Measurements from ENCODE around the gene GLS. TPM values are rescaled to one million over a fixed set of nuclear protein-coding genes. Genes with fewer than 3 reads are reported as not detected.

GLS gene
- total and polyA plus RNA-seq, 9 of the 15 experiments (the other 6 are each of a cell fraction or from before 2014, with no cell fraction given), result 13.7 to 77.5 (median 48.2) TPM

GRCh38 chr2:191001624-191002023 is 121.0 kb downstream of the GLS start:
- Histone ChIP-seq H3K27ac (ENCODE audit: extremely low read depth, low read depth, low read length) (no peak overlapping the region), H2AFZ (ENCODE audit: low read depth, low read length) (no peak overlapping the region), H3K79me2 (ENCODE audit: control insufficient read depth, insufficient read depth, low read length) (no peaks in the 10 kb centered on the region), H3K9ac (ENCODE audit: insufficient read depth in 1 of 2, low read depth in 2 of 2, low read length in 2 of 2) (no peak overlapping the region), H3K4me1 (replicated peaks in 1 of 2; ENCODE audit: control insufficient read depth in 2 of 2, insufficient read depth in 2 of 2, low read length in 2 of 2) (no peaks in the 10 kb centered on the region), H3K4me3 (no peak overlapping the region), H3K9me3 (replicated peaks; ENCODE audit: control insufficient read depth, insufficient read depth, low read depth, low read length) (no peaks in the 10 kb centered on the region), H3K4me2 (ENCODE audit: insufficient read depth, low read length) (no peak overlapping the region), H4K20me1 (replicated peaks; ENCODE audit: control insufficient read depth, insufficient read depth, low read length) (no peaks in the 10 kb centered on the region), H3K36me3 (ENCODE audit: control insufficient read depth, insufficient read depth, low read length) (peaks cover 96% of the 10 kb centered on the region), H3K9me1 (ENCODE audit: control insufficient read depth, insufficient read depth, low read length) (no peaks in the 10 kb centered on the region), H3K27me3 (ENCODE audit: control insufficient read depth in 2 of 2, insufficient read depth in 2 of 2, low read length in 2 of 2) (no peaks in the 10 kb centered on the region)
- intact Hi-C loops (cut with micrococcal nuclease), result no loop called here
- FAIRE-seq (no peak), ATAC-seq (no peak), DNase-seq (ENCODE audit: extremely low read depth in 1 of 4, low spot score in 3 of 4) (no peak)
- in situ Hi-C loops (cut with MboI), result no loop called here
- WGBS (ENCODE audit: insufficient coverage, low coverage, missing lambda C conversion rate), result 82% methylated on average over 3 of the region's 3 CpGs
- POLR2A ChIA-PET, result interaction anchor here (0.9 kb wide), 1 partner anchor 11 kb away, joined by 3 read pairs; no protein-coding TSS in a partner anchor
- TF ChIP-seq SLC30A9 (CRISPR knock-in tag; IDR thresholded peaks at IDR 0.05) (no peak), ZNF77 (CRISPR knock-in tag; IDR thresholded peaks at IDR 0.05) (no peak)
- BruUV-seq (replicated peaks), result no TSS peak
- CTCF ChIA-PET (ENCODE audit: low intra/inter-chr PET ratio), result no interaction called here

DNA sequence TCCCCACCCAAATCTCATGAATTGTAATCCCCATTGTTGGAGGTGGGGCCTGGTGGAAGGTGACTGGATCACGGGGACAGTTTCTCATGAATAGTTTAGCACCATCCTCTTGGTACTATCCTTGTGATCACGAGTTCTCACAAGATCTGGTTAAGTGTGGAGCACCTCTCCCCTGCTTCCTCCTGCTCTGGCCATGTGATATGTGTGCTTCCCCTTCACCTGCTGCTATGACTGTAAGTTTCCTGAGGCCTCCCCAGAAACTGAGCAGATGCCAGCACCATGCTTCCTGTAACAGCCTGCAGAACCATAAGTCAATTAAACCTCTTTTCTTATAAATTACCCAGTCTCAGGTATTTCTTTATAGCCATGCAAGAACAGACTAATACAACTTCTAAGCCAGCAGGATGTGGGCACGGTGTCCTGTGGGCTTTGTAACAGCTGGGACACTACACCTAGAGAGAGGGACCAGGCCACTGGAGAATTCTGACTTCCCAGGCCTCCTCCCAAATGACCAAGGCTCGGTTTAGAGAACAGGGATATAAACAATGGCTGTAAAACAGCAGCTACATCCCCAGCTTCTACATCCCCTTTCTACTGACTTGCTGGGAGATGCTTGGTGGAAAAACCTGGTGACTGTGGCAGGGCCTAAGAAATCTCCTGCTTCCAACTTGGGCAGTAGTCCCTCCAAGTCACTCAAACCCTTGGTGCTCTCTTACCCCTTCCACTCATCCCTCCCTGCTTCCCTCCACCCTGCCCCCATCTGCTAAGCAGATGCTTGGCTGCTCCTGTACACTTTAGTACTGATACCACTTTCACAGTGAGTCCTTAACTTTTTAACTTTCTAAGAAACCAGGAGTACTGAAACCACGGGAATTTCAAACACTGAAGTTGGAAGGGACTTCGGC is 123.0 kb downstream of the GLS start:
- Histone ChIP-seq H3K27ac (ENCODE audit: extremely low read depth, low read depth, low read length) (no peak overlapping the region), H2AFZ (ENCODE audit: low read depth, low read length) (no peak overlapping the region), H3K36me3 (ENCODE audit: control insufficient read depth, insufficient read depth, low read length) (peaks cover 99% of the 10 kb centered on the region), H3K79me2 (ENCODE audit: control insufficient read depth, insufficient read depth, low read length) (no peaks in the 10 kb centered on the region), H3K9me3 (replicated peaks; ENCODE audit: control insufficient read depth, insufficient read depth, low read depth, low read length) (no peaks in the 10 kb centered on the region), H3K9ac (ENCODE audit: insufficient read depth in 1 of 2, low read depth in 2 of 2, low read length in 2 of 2) (no peak overlapping the region), H4K20me1 (replicated peaks; ENCODE audit: control insufficient read depth, insufficient read depth, low read length) (no peaks in the 10 kb centered on the region), H3K27me3 (ENCODE audit: control insufficient read depth in 2 of 2, insufficient read depth in 2 of 2, low read length in 2 of 2) (no peaks in the 10 kb centered on the region), H3K4me3 (no peak overlapping the region), H3K4me2 (ENCODE audit: insufficient read depth, low read length) (no peak overlapping the region), H3K9me1 (ENCODE audit: control insufficient read depth, insufficient read depth, low read length) (no peaks in the 10 kb centered on the region), H3K4me1 (replicated peaks in 1 of 2; ENCODE audit: control insufficient read depth in 2 of 2, insufficient read depth in 2 of 2, low read length in 2 of 2) (no peaks in the 10 kb centered on the region)
- in situ Hi-C loops (cut with MboI), result no loop called here
- WGBS (ENCODE audit: insufficient coverage, low coverage, missing lambda C conversion rate), result 87% methylated on average over 6 of the region's 6 CpGs
- POLR2A ChIA-PET, result no interaction called here
- no TSS peak for BruUV-seq (replicated peaks)
- TF ChIP-seq RBM39 (optimal IDR thresholded peaks at IDR 0.05; ENCODE audit: low read depth, low read length) (no peak), ZNF445 (CRISPR knock-in tag; IDR thresholded peaks at IDR 0.05; ENCODE audit: low read depth) (no peak), RBM15 (IDR thresholded peaks at IDR 0.05; ENCODE audit: insufficient read depth, low read length) (no peak), SNRNP70 (optimal IDR thresholded peaks at IDR 0.05; ENCODE audit: low read depth, low read length) (no peak), ZC3H4 (CRISPR knock-in tag; IDR thresholded peaks at IDR 0.05; ENCODE audit: borderline replicate concordance) (no peak), DIDO1 (tag; IDR thresholded peaks at IDR 0.05; ENCODE audit: low read depth) (no peak), ZNF780A (CRISPR knock-in tag; IDR thresholded peaks at IDR 0.05) (no peak), SMAD2 (IDR thresholded peaks at IDR 0.05; ENCODE audit: low read depth, low read length) (no peak), YBX1 (IDR thresholded peaks at IDR 0.05) (no peak), MIER1 (IDR thresholded peaks at IDR 0.05; ENCODE audit: low read depth) (no peak), TCF3 (CRISPR knock-in tag; IDR thresholded peaks at IDR 0.05) (no peak), MCM7 (IDR thresholded peaks at IDR 0.05) (no peak), KDM1A (IDR thresholded peaks at IDR 0.05) (no peak), RFX1 (IDR thresholded peaks at IDR 0.05) (no peak)
- TF ChIP-seq, protein P1, sequence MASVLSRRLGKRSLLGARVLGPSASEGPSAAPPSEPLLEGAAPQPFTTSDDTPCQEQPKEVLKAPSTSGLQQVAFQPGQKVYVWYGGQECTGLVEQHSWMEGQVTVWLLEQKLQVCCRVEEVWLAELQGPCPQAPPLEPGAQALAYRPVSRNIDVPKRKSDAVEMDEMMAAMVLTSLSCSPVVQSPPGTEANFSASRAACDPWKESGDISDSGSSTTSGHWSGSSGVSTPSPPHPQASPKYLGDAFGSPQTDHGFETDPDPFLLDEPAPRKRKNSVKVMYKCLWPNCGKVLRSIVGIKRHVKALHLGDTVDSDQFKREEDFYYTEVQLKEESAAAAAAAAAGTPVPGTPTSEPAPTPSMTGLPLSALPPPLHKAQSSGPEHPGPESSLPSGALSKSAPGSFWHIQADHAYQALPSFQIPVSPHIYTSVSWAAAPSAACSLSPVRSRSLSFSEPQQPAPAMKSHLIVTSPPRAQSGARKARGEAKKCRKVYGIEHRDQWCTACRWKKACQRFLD (CRISPR knock-in tag; IDR thresholded peaks at IDR 0.05), result no peak
- FAIRE-seq, result no peak
- intact Hi-C loops (cut with micrococcal nuclease), result no loop called here
- no peak for ATAC-seq
- DNase-seq (ENCODE audit: extremely low read depth in 1 of 4, low spot score in 3 of 4), result no peak
- CTCF ChIA-PET (ENCODE audit: low intra/inter-chr PET ratio), result no interaction called here

Data from K562 (cell line).